B cell (primary cell): Measurements from ENCODE around the gene TSEN54. TPM values are rescaled to one million over a fixed set of nuclear protein-coding genes. Genes with fewer than 3 reads are reported as not detected.

ENCODE experiments used
- ATAC-seq: fragments of 200-7000 bp; cut with Tn5 transposase; one replicate; pipeline ENCODE4 v1.10.0; 2021; ENCODE audit warnings: low read depth, mild to moderate bottlenecking, moderate number of reproducible peaks, moderate library complexity
- CTCF ChIA-PET: fragments of 350-600 bp; sonication (Branson Sonifier 250); formaldehyde crosslinking; loops from one replicate; lab custom pipeline; 2021; ENCODE audit warnings: antibody characterized with exemption, inconsistent platforms; lab: Charles Lee
- POLR2A ChIA-PET: fragments of 350-600 bp; sonication (Branson Sonifier 250); formaldehyde crosslinking; loops from one replicate; lab custom pipeline; 2021; ENCODE audit warnings: antibody characterized with exemption; lab: Charles Lee
- DNase-seq: peaks from one replicate; pipeline ENCODE4 v3.0.0; 2013
- H2AFZ ChIP-seq: 2 replicates; pipeline ENCODE4 v1.6.1; 2012; ENCODE audit warnings: mild to moderate bottlenecking, low read depth, low read length; ENCODE audit not compliant: insufficient read depth, poor library complexity, severe bottlenecking
- H3K27ac ChIP-seq, 2 donors: 1 replicate in 1 of 2; 2 replicates in 1 of 2; pipeline ENCODE4 v1.5.1; 2012 to 2013; ENCODE audit warnings: low read length in 2 of 2, mild to moderate bottlenecking in 2 of 2, moderate library complexity in 1 of 2
- H3K27me3 ChIP-seq, 4 experiments: fragments of 200-600 bp in 1 of 4; sonication (generic) in 1 of 4; replicated peaks in 1 of 4; 1 replicate in 2 of 4; 2 replicates in 2 of 4; pipeline versions ENCODE4 v1.6.1 to v1.7.0; 2013 to 2016; ENCODE audit warnings: low read length in 3 of 4, mild to moderate bottlenecking in 2 of 4, mixed read lengths in 1 of 4, moderate library complexity in 1 of 4; ENCODE audit not compliant: insufficient read depth in 4 of 4, control insufficient read depth in 3 of 4; ENCODE audit errors: control extremely low read depth in 1 of 4
- H3K36me3 ChIP-seq, 2 experiments: replicated peaks in 1 of 2; 1 replicate in 1 of 2; 2 replicates in 1 of 2; pipeline versions ENCODE4 v1.6.1 to v1.7.1; 2013; ENCODE audit warnings: low read length in 1 of 2; ENCODE audit not compliant: insufficient read depth in 2 of 2, control insufficient read depth in 1 of 2; ENCODE audit errors: control extremely low read depth in 1 of 2, extremely low read depth in 1 of 2
- H3K4me1 ChIP-seq, 2 donors: fragments of 200-600 bp in 1 of 2; sonication (generic) in 1 of 2; 1 replicate in 1 of 2; 2 replicates in 1 of 2; pipeline versions ENCODE4 v1.5.1 to v1.6.1; 2013 to 2017; ENCODE audit warnings: low read length in 2 of 2; ENCODE audit not compliant: control insufficient read depth in 2 of 2, insufficient read depth in 2 of 2
- H3K4me2 ChIP-seq: replicated peaks from 2 replicates; pipeline ENCODE3; 2012; ENCODE audit warnings: mild to moderate bottlenecking, low read depth, low read length; ENCODE audit not compliant: poor library complexity, severe bottlenecking
- H3K4me3 ChIP-seq, 5 experiments: fragments of 200-600 bp in 1 of 5; sonication (generic) in 1 of 5; 1 replicate in 3 of 5; 2 replicates in 2 of 5; pipeline versions ENCODE4 v1.5.1 to v1.7.0; 2011 to 2016; ENCODE audit warnings: low read length in 4 of 5, mild to moderate bottlenecking in 4 of 5, low read depth in 2 of 5, control low read depth in 1 of 5, moderate library complexity in 1 of 5; ENCODE audit not compliant: insufficient read depth in 1 of 5; ENCODE audit errors: control extremely low read depth in 1 of 5, extremely low read depth in 1 of 5
- H3K79me2 ChIP-seq: fragments of 200-600 bp; sonication (generic); one replicate; pipeline ENCODE4 v1.6.0; 2016; ENCODE audit warnings: low read length; ENCODE audit not compliant: control insufficient read depth, insufficient read depth
- H3K9ac ChIP-seq: fragments of 200-600 bp; sonication (generic); 2 replicates; pipeline ENCODE4 v1.6.1; 2017; ENCODE audit warnings: mild to moderate bottlenecking, low read length, moderate library complexity
- H3K9me3 ChIP-seq, 3 donors: one replicate each; pipeline versions ENCODE4 v1.6.1 to v1.7.1; 2013; ENCODE audit warnings: low read length in 2 of 3; ENCODE audit not compliant: control insufficient read depth in 2 of 3, insufficient read depth in 1 of 3; ENCODE audit errors: control extremely low read depth in 1 of 3
- H4K20me1 ChIP-seq: 2 replicates; pipeline ENCODE4 v1.6.0; 2012; ENCODE audit warnings: mild to moderate bottlenecking, low read length; ENCODE audit not compliant: insufficient read depth, control insufficient read depth, poor library complexity, severe bottlenecking
- H3K27ac Mint-ChIP-seq: one replicate; pipeline ENCODE4 v1.8.0; 2021; ENCODE audit warnings: mixed read lengths
- H3K27me3 Mint-ChIP-seq: one replicate; pipeline ENCODE4 v1.8.0; 2021; ENCODE audit warnings: mixed read lengths
- H3K4me1 Mint-ChIP-seq: one replicate; pipeline ENCODE4 v1.8.0; 2021; ENCODE audit warnings: mixed read lengths
- H3K4me3 Mint-ChIP-seq: one replicate; pipeline ENCODE4 v1.8.0; 2021; ENCODE audit warnings: mixed read lengths
- H3K9me3 Mint-ChIP-seq: one replicate; pipeline ENCODE4 v1.8.0; 2022; ENCODE audit warnings: mixed read lengths; ENCODE audit not compliant: insufficient read depth
- CTCF ChIP-seq: fragments of 200-600 bp; IDR thresholded peaks from one replicate; pipeline ENCODE4 v1.8.0; 2022; ENCODE audit warnings: antibody characterized with exemption, mild to moderate bottlenecking
- EZH2 ChIP-seq: IDR thresholded peaks from 2 replicates; pipeline ENCODE4 v1.6.1; 2012; ENCODE audit warnings: borderline replicate concordance, low read depth, mild to moderate bottlenecking, moderate library complexity, low read length; ENCODE audit not compliant: insufficient read depth, poor library complexity, severe bottlenecking
- WGBS: methylation state at CpG from one replicate; pipeline ENCODE4 v1.1.5; 2013; ENCODE audit warnings: missing lambda C conversion rate; ENCODE audit not compliant: insufficient coverage; 5-methylcytosine and 5-hydroxymethylcytosine counted together
- intact Hi-C: fragments of 100-400 bp; cut with micrococcal nuclease; formaldehyde crosslinking; loops from one replicate; pipeline ENCODE4 v1.10.0; 2022
- polyA plus RNA-seq: library from polyadenylated mRNA; depleted of rRNA; stranded (reverse); fragments of >200 nt; gene quantifications from 2 replicates; pipeline ENCODE4 v1.2.3, GENCODE V29; 2012
- total RNA-seq, 2 donors: library from RNA; stranded (reverse); fragments of 120-200 nt in 1 of 2; gene quantifications; 1 replicate in 1 of 2; 2 replicates in 1 of 2; pipeline versions ENCODE4 v1.2.3 to v1.2.4, GENCODE V29; 2013 to 2022

The TSEN54 gene
- total and polyA plus RNA-seq, 2 donors (not counting 1 experiment from before 2014, with no cell fraction given) = 33.0 to 45.9 TPM

GRCh38 chr17:75557852-75558665 is 41.7 kb downstream of the TSEN54 start:
- ChIA-PET CTCF (no interaction called here), POLR2A (no interaction called here)
- H2AFZ ChIP-seq = no peak overlapping the region
- no peak for TF ChIP-seq EZH2
- no peak for TF ChIP-seq CTCF
- no peak overlapping the region for H3K27ac ChIP-seq
- DNase-seq (no peak), ATAC-seq (no peak)
- H3K4me1 ChIP-seq = no peaks in the 10 kb centered on the region
- H3K9me3 ChIP-seq = no peaks in the 10 kb centered on the region
- H3K9me3 Mint-ChIP-seq = no peaks in the 10 kb centered on the region
- H3K27me3 ChIP-seq = no peaks in the 10 kb centered on the region
- H3K27me3 Mint-ChIP-seq = no peaks in the 10 kb centered on the region
- H3K4me2 ChIP-seq = no peak overlapping the region
- H3K4me3 ChIP-seq = no peak overlapping the region
- intact Hi-C loops = no loop called here
- WGBS = 91% methylated on average over 18 of the region's 18 CpGs
- no peak overlapping the region for H3K4me3 Mint-ChIP-seq
- H3K27ac Mint-ChIP-seq = no peak overlapping the region
- no peaks in the 10 kb centered on the region for H4K20me1 ChIP-seq
- no peaks in the 10 kb centered on the region for H3K79me2 ChIP-seq
- H3K9ac ChIP-seq = no peak overlapping the region
- no peaks in the 10 kb centered on the region for H3K4me1 Mint-ChIP-seq
- peaks cover 0 to 3% of the 10 kb centered on the region in 2 experiments for H3K36me3 ChIP-seq
